Endothelial cell of umbilical vein (primary cell): ENCODE measurements around the gene MCC. TPM values are rescaled to one million over a fixed set of nuclear protein-coding genes. Genes with fewer than 3 reads are reported as not detected.

ENCODE experiments used
- BruUV-seq: library from RNA; stranded (reverse); fragments of 400-500 nt; replicated peaks from 2 replicates; lab custom pipeline; 2021; lab: Mats Ljungman, UMichigan
- CTCF ChIA-PET: fragments of 300-600, 350-600 bp; sonication (Branson Sonifier 250); formaldehyde crosslinking; loops from one replicate; lab custom pipeline; 2021; ENCODE audit warnings: antibody characterized with exemption, inconsistent platforms; lab: Charles Lee
- POLR2A ChIA-PET: fragments of 300-600, 350-600 bp; sonication (Branson Sonifier 250); formaldehyde crosslinking; loops from one replicate; lab custom pipeline; 2021; ENCODE audit warnings: antibody characterized with exemption, inconsistent platforms; lab: Charles Lee
- DNase-seq: peaks from one replicate; pipeline ENCODE4 v3.0.0-alpha.2; 2011; ENCODE audit warnings: low read depth, low spot score
- FAIRE-seq: peaks from 2 replicates; lab custom pipeline; 2011; peaks lifted over from hg19 to GRCh38; lab: Jason Lieb, UNC
- H2AFZ ChIP-seq: 2 replicates; pipeline ENCODE4 v1.6.0; 2012; ENCODE audit warnings: low read depth, low read length, control low read depth, inconsistent platforms
- H3K27ac ChIP-seq: 2 replicates; pipeline ENCODE4 v1.5.1; 2011; ENCODE audit warnings: low read depth, mild to moderate bottlenecking, control low read depth, low read length, moderate library complexity; ENCODE audit not compliant: insufficient read depth
- H3K27me3 ChIP-seq, 2 experiments: 2 replicates each; pipeline versions ENCODE4 v1.6.0 to v1.6.1; 2011; ENCODE audit warnings: low read length in 2 of 2, mixed read lengths in 1 of 2; ENCODE audit not compliant: control insufficient read depth in 2 of 2, insufficient read depth in 2 of 2
- H3K36me3 ChIP-seq, 2 experiments: 2 replicates in 1 of 2; 3 replicates in 1 of 2; pipeline ENCODE4 v1.5.1; 2011; ENCODE audit warnings: low read length in 2 of 2, mild to moderate bottlenecking in 1 of 2, moderate library complexity in 1 of 2; ENCODE audit not compliant: control insufficient read depth in 2 of 2, insufficient read depth in 2 of 2; ENCODE audit errors: extremely low read depth in 1 of 2
- H3K4me1 ChIP-seq: 3 replicates; pipeline ENCODE4 v1.5.1; 2011; ENCODE audit warnings: mild to moderate bottlenecking, low read length; ENCODE audit not compliant: control insufficient read depth, insufficient read depth; ENCODE audit errors: extremely low read depth
- H3K4me2 ChIP-seq: 2 replicates; pipeline ENCODE4 v1.6.1; 2011; ENCODE audit warnings: low read length, control low read depth, mixed read lengths; ENCODE audit not compliant: insufficient read depth
- H3K4me3 ChIP-seq, 3 experiments: fragments of 200-600 bp in 1 of 3; sonication (generic), shearing (Covaris generic) in 1 of 3; replicated peaks in 1 of 3; 2 replicates each; pipeline ENCODE4 v1.5.1; 2011 to 2016; ENCODE audit warnings: control low read depth in 3 of 3, low read length in 3 of 3, mild to moderate bottlenecking in 2 of 3, inconsistent platforms in 1 of 3, low read depth in 1 of 3, moderate library complexity in 1 of 3; ENCODE audit not compliant: insufficient read depth in 1 of 3
- H3K79me2 ChIP-seq: 2 replicates; pipeline ENCODE4 v1.6.0; 2012; ENCODE audit warnings: low read length, inconsistent platforms; ENCODE audit not compliant: control insufficient read depth, insufficient read depth
- H3K9ac ChIP-seq: replicated peaks from 2 replicates; pipeline ENCODE3; 2011; ENCODE audit warnings: low read length, control low read depth; ENCODE audit not compliant: insufficient read depth; ENCODE audit errors: extremely low read depth
- H3K9me1 ChIP-seq: replicated peaks from 3 replicates; pipeline ENCODE4 v1.6.0; 2011; ENCODE audit warnings: mild to moderate bottlenecking, low read length; ENCODE audit not compliant: control insufficient read depth, insufficient read depth; ENCODE audit errors: extremely low read depth
- H3K9me3 ChIP-seq: replicated peaks from 2 replicates; pipeline ENCODE4 v1.5.1; 2012; ENCODE audit warnings: low read length, inconsistent platforms; ENCODE audit not compliant: control insufficient read depth, insufficient read depth
- H4K20me1 ChIP-seq: replicated peaks from 2 replicates; pipeline ENCODE3; 2011; ENCODE audit warnings: mild to moderate bottlenecking, low read length; ENCODE audit not compliant: control insufficient read depth, insufficient read depth; ENCODE audit errors: extremely low read depth
- CTCF ChIP-seq, 2 donors: IDR thresholded peaks; 1 replicate in 1 of 2; 2 replicates in 1 of 2; pipeline ENCODE4 v1.5.1; 2011; ENCODE audit warnings: low read length in 2 of 2, mild to moderate bottlenecking in 2 of 2, moderate library complexity in 2 of 2, control low read depth in 1 of 2, inconsistent platforms in 1 of 2, low read depth in 1 of 2; ENCODE audit not compliant: insufficient read depth in 1 of 2; ENCODE audit errors: extremely low read depth in 1 of 2
- EZH2 ChIP-seq: IDR thresholded peaks from 2 replicates; pipeline ENCODE4 v1.6.1; 2012; ENCODE audit warnings: borderline replicate concordance, low read depth, mild to moderate bottlenecking, moderate library complexity, low read length, inconsistent platforms; ENCODE audit not compliant: severe bottlenecking
- FOS ChIP-seq: IDR thresholded peaks from 2 replicates; pipeline ENCODE4 v1.6.1; 2011; ENCODE audit warnings: mild to moderate bottlenecking, low read length, moderate library complexity, borderline replicate concordance; ENCODE audit not compliant: insufficient read depth
- GATA2 ChIP-seq: IDR thresholded peaks from 2 replicates; pipeline ENCODE4 v1.7.0; 2011; ENCODE audit warnings: low read depth, mild to moderate bottlenecking, moderate library complexity, mixed read lengths, low read length; ENCODE audit not compliant: insufficient read length, insufficient read depth
- JUN ChIP-seq: IDR thresholded peaks from 2 replicates; pipeline ENCODE4 v1.6.1; 2011; ENCODE audit warnings: borderline replicate concordance, low read depth; ENCODE audit not compliant: insufficient read length, insufficient read depth
- MAX ChIP-seq: IDR thresholded peaks from 2 replicates; pipeline ENCODE4 v1.6.1; 2011; ENCODE audit not compliant: insufficient read depth, insufficient read length
- MYC ChIP-seq: IDR thresholded peaks from one replicate; pipeline ENCODE4 v1.6.1; 2011; ENCODE audit warnings: mild to moderate bottlenecking, low read depth, low read length
- POLR2A ChIP-seq: IDR thresholded peaks from 2 replicates; pipeline ENCODE4 v1.6.1; 2012; ENCODE audit warnings: low read depth, mild to moderate bottlenecking, control low read depth, low read length
- POLR2AphosphoS5 ChIP-seq: IDR thresholded peaks from 2 replicates; pipeline ENCODE4 v1.6.1; 2012; ENCODE audit warnings: low read depth, mild to moderate bottlenecking, control low read depth, low read length, moderate library complexity; ENCODE audit not compliant: insufficient read depth
- dilution Hi-C: fragments of 300-500 bp; cut with MboI; formaldehyde crosslinking; loops from one replicate; pipeline ENCODE4 v1.15.0; 2019; ENCODE audit warnings: low sequenced_read_pairs; ENCODE audit not compliant: extremely low pct_ligation_motif_present
- intact Hi-C: fragments of 100-400 bp; cut with micrococcal nuclease; formaldehyde crosslinking; loops from one replicate; pipeline ENCODE4 v1.10.0; 2022
- polyA plus RNA-seq, 4 experiments: library from polyadenylated mRNA; depleted of rRNA in 3 of 4; stranded (reverse) in 3 of 4; unstranded in 1 of 4; fragments of >200 nt; gene quantifications; 2 replicates each; pipeline versions ENCODE4 v1.2.1 to v1.2.3, GENCODE V29; 2011 to 2012; ENCODE audit warnings: missing spikeins in 1 of 4
- total RNA-seq: library from RNA; stranded (reverse); gene quantifications from 2 replicates; pipeline ENCODE4 v1.2.3, GENCODE V29; 2021

MCC gene
- total and polyA plus RNA-seq, 2 donors (not counting 3 experiments of a cell fraction or from before 2014, with no cell fraction given) = 6.9 to 27.5 TPM

- Histone ChIP-seq H3K4me3 (no peak overlapping the region), H3K9ac (no peak overlapping the region), H3K9me3 (no peaks in the 10 kb centered on the region), H3K27me3 (no peaks in the 10 kb centered on the region), H3K79me2 (no peaks in the 10 kb centered on the region), H3K9me1 (no peaks in the 10 kb centered on the region), H2AFZ (no peak overlapping the region), H4K20me1 (no peaks in the 10 kb centered on the region), H3K4me2 (no peak overlapping the region), H3K36me3 (no peaks in the 10 kb centered on the region), H3K27ac (no peak overlapping the region), H3K4me1 (no peaks in the 10 kb centered on the region)
- POLR2A ChIA-PET = no interaction called here
- CTCF ChIA-PET = no interaction called here
- intact Hi-C loops = no loop called here
- DNase-seq = no peak
- TF ChIP-seq GATA2 (no peak), POLR2AphosphoS5 (no peak), EZH2 (no peak), FOS (no peak), JUN (no peak), CTCF (IDR thresholded peaks at IDR 0.05; ENCODE audit: extremely low read depth in 1 of 2, insufficient read depth in 1 of 2, low read depth in 1 of 2, low read length in 2 of 2) (no peak), POLR2A (no peak), MAX (no peak), MYC (no peak)
- BruUV-seq = no TSS peak
- dilution Hi-C loops = no loop called here
- no peak for FAIRE-seq
Observed at GRCh38 chr5:113145757-113146387, 342.4 kb downstream of the MCC start.
